HFFc6 (cell line): Measurements from ENCODE around the gene LINC01488. TPM values are rescaled to one million over a fixed set of nuclear protein-coding genes. Genes with fewer than 3 reads are reported as not detected.

ENCODE experiments used
- DNase-seq: peaks from one replicate; pipeline ENCODE4 v3.0.0-alpha.2; 2018
- H3K27ac Mint-ChIP-seq: 2 replicates; pipeline ENCODE4 v1.8.0; 2020; ENCODE audit warnings: mild to moderate bottlenecking, mixed read lengths
- H3K27me3 Mint-ChIP-seq: 2 replicates; pipeline ENCODE4 v1.8.0; 2021; ENCODE audit warnings: mild to moderate bottlenecking, moderate library complexity, mixed read lengths; ENCODE audit not compliant: insufficient read depth
- H3K36me3 Mint-ChIP-seq: 2 replicates; pipeline ENCODE4 v1.8.0; 2021; ENCODE audit warnings: low read depth, mixed read lengths
- H3K4me1 Mint-ChIP-seq: 2 replicates; pipeline ENCODE4 v1.8.0; 2020; ENCODE audit warnings: low read depth, mixed read lengths
- H3K4me3 Mint-ChIP-seq: 2 replicates; pipeline ENCODE4 v1.8.0; 2020; ENCODE audit warnings: mild to moderate bottlenecking, moderate library complexity, mixed read lengths
- H3K9me3 Mint-ChIP-seq: 2 replicates; pipeline ENCODE4 v1.8.0; 2020; ENCODE audit warnings: mild to moderate bottlenecking, mixed read lengths
- CTCF ChIP-seq: fragments of 200-600 bp; sonication (generic); IDR thresholded peaks from 2 replicates; pipeline ENCODE4 v1.5.0; 2021; ENCODE audit warnings: antibody characterized with exemption, mild to moderate bottlenecking
- total RNA-seq, 6 experiments: library from RNA; stranded (reverse); fragmentation: NEBNext Ultra II Directional; extraction: Animal tissue kit (Norgen Biotek cat#: 25700); gene quantifications; 2 replicates in 1 of 6; 3 replicates in 5 of 6; pipeline ENCODE4 v1.2.3, GENCODE V29; 2021

LINC01488 gene
- total RNA-seq, 6 experiments from 2014 or later: not detected

DNA sequence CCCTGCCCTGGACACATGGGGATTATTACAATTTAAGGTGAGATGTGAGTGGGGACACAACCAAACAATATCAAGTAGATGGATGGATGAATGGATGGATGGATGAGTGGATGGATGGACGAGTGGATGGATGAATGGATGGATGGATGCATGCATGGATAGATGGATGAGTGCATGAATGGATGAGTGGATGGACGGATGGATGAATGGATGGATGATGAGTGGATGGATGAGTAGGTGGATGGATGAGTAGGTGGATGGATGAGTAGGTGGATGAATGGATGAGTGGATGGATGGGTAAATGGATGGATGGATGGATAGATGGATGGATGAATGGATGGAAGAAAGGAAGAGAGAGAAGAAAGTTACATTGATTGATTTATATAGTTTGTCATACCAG, 859 bp downstream of the LINC01488 start:
- DNase-seq: no peak
- H3K27ac Mint-ChIP-seq: no peak overlapping the region
- H3K36me3 Mint-ChIP-seq: no peaks in the 10 kb centered on the region
- no peak overlapping the region for H3K4me3 Mint-ChIP-seq
- no peaks in the 10 kb centered on the region for H3K9me3 Mint-ChIP-seq
- H3K27me3 Mint-ChIP-seq: peaks cover 5% of the 10 kb centered on the region
- no peak for TF ChIP-seq CTCF
- peaks cover 14% of the 10 kb centered on the region for H3K4me1 Mint-ChIP-seq

DNA sequence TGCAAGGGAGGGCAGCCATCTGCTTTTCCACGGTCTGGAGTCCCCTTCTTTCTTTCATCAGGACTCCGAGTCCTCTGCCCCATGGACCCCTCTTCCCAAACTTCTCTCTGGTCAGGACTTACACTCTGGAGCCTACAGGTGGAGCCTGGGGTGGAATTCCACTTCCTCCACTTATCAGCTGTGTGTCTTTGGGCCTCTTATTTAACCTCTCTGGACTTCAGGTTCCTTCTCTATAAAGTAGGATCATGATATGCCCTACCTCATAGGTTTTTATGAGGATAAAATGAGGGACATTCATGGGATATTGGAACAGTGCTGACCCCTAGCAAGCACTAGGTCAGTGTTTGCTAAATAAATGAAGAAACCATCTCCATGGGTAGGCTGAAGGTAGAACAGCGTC, 1.7 kb downstream of the LINC01488 start:
- H3K4me3 Mint-ChIP-seq: no peak overlapping the region
- DNase-seq: no peak

GRCh38 chr11:69483691-69484426, 2.4 kb downstream of the LINC01488 start:
- Mint-ChIP-seq H3K4me3 (no peak overlapping the region), H3K4me1 (peaks cover 14% of the 10 kb centered on the region), H3K9me3 (no peaks in the 10 kb centered on the region), H3K27ac (no peak overlapping the region), H3K27me3 (peaks cover 4% of the 10 kb centered on the region), H3K36me3 (no peaks in the 10 kb centered on the region)
- no peak for DNase-seq
- TF ChIP-seq CTCF: no peak

More for the DNA sequence above, 1.7 kb downstream of the LINC01488 start:
- Mint-ChIP-seq H3K9me3 (no peaks in the 10 kb centered on the region), H3K27me3 (peaks cover 4% of the 10 kb centered on the region), H3K36me3 (no peaks in the 10 kb centered on the region), H3K4me1 (peaks cover 14% of the 10 kb centered on the region), H3K27ac (no peak overlapping the region)
- TF ChIP-seq CTCF: no peak

DNA sequence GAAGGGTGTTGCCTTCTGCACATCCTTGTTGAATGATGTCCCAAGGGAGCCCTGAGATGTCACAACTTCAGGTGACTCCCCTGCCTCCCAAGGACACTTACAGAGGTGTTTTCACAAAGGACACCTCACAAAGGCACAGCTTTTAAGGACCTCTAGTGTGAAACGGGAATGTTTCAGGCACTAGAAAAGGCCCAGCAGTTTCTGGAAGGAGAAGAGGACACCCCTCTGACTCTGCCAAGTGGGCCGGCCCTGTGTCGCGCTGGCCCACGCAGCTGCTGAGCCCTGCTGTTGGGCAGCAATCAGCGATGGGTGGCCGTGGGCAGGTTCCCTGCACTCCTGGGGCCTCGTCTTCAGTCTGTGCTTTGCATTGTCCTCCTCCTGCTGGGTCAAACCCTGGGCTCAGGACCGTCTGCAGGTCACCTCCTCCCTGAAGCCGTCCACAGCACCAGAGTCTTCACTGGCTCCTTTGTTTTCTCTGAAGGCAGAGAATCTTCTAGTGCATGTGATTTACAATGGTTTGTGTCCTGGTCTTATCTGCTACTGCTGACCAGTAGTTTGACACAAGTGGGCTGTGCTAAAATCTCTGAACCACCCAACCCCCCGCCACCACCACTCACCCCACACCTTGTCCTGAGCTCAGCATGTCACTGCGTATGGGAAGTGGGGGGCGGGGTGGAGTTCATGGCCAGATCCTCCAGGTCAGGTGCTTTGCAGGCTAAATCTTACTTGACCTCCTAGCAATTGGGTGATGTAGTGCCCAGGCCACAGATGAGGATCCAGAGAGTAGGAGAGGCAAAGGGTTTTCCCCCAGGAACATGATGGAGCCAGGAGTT, 3.2 kb downstream of the LINC01488 start:
- TF ChIP-seq CTCF: no peak
- H3K27me3 Mint-ChIP-seq: peaks cover 4% of the 10 kb centered on the region
- peaks cover 19% of the 10 kb centered on the region for H3K4me1 Mint-ChIP-seq
- no peak overlapping the region for H3K4me3 Mint-ChIP-seq
- H3K9me3 Mint-ChIP-seq: no peaks in the 10 kb centered on the region
- no peak for DNase-seq
- no peaks in the 10 kb centered on the region for H3K36me3 Mint-ChIP-seq
- H3K27ac Mint-ChIP-seq: no peak overlapping the region

- Mint-ChIP-seq H3K9me3 (no peaks in the 10 kb centered on the region), H3K27me3 (peaks cover 4% of the 10 kb centered on the region), H3K4me1 (peaks cover 15% of the 10 kb centered on the region), H3K27ac (no peak overlapping the region), H3K36me3 (no peaks in the 10 kb centered on the region), H3K4me3 (no peak overlapping the region)
- no peak for TF ChIP-seq CTCF
- DNase-seq: no peak
Observed at GRCh38 chr11:69485337-69486041, 4.0 kb downstream of the LINC01488 start.
